ENCODE results near the gene TEX2.

GRCh38 chr17:64115043-64115698, 147.9 kb downstream of the TEX2 start:
- TF ChIP-seq CTCF (IDR thresholded peaks at IDR 0.05; ENCODE audit: poor library complexity): no peak
- TF ChIP-seq EZH2 (IDR thresholded peaks at IDR 0.05; ENCODE audit: borderline replicate concordance): no peak
- no peak for TF ChIP-seq EZH2phosphoT487 (IDR thresholded peaks at IDR 0.05; ENCODE audit: low read depth, severe bottlenecking, unreplicated experiment)
